Neural crest cell (in vitro differentiated cells): ENCODE results near the gene VWA2. TPM values are rescaled to one million over a fixed set of nuclear protein-coding genes. Genes with fewer than 3 reads are reported as not detected.

Source experiments
- DNase-seq: peaks from one replicate; pipeline ENCODE4 v3.0.0; 2021; ENCODE audit warnings: low read depth, mixed read lengths, low spot score
- H3K27ac Mint-ChIP-seq: one replicate; pipeline ENCODE4 v1.8.0; 2021; ENCODE audit warnings: mild to moderate bottlenecking, mixed read lengths; ENCODE audit not compliant: unreplicated experiment
- H3K27me3 Mint-ChIP-seq: 2 replicates; pipeline ENCODE4 v1.8.0; 2021; ENCODE audit warnings: low read depth, mild to moderate bottlenecking, mixed read lengths
- H3K36me3 Mint-ChIP-seq: 2 replicates; pipeline ENCODE4 v1.8.0; 2021; ENCODE audit warnings: low read depth, mild to moderate bottlenecking, mixed read lengths
- H3K4me1 Mint-ChIP-seq: 2 replicates; pipeline ENCODE4 v1.8.0; 2021; ENCODE audit warnings: mixed read lengths
- H3K4me3 Mint-ChIP-seq: one replicate; pipeline ENCODE4 v1.8.0; 2021; ENCODE audit warnings: mild to moderate bottlenecking, mixed read lengths
- H3K9me3 Mint-ChIP-seq: 2 replicates; pipeline ENCODE4 v1.8.0; 2021; ENCODE audit warnings: mixed read lengths
- CTCF ChIP-seq: fragments of 200-600 bp; sonication (generic); conservative IDR thresholded peaks from 2 replicates; pipeline ENCODE4 v1.5.0; 2021; ENCODE audit warnings: antibody characterized with exemption, mild to moderate bottlenecking
- total RNA-seq: library from RNA; stranded (reverse); gene quantifications from 2 replicates; pipeline ENCODE4 v1.2.1, GENCODE V29; 2021

Gene VWA2
- total RNA-seq, 1 donor from 2014 or later = not detected

- Mint-ChIP-seq H3K4me1 (peaks cover 3% of the 10 kb centered on the region), H3K27me3 (no peaks in the 10 kb centered on the region), H3K9me3 (no peaks in the 10 kb centered on the region), H3K4me3 (no peak overlapping the region), H3K27ac (no peak overlapping the region), H3K36me3 (peaks cover 7% of the 10 kb centered on the region)
- DNase-seq = no peak
- TF ChIP-seq CTCF = no peak
Measured at GRCh38 chr10:114286921-114287320, 47.9 kb downstream of the VWA2 start.

- TF ChIP-seq CTCF = no peak
Measured at GRCh38 chr10:114288424-114289095, 49.5 kb downstream of the VWA2 start.

GRCh38 chr10:114289096-114289436, 50.0 kb downstream of the VWA2 start:
- Mint-ChIP-seq H3K9me3 (no peaks in the 10 kb centered on the region), H3K4me3 (no peak overlapping the region), H3K36me3 (peaks cover 11% of the 10 kb centered on the region), H3K4me1 (peaks cover 3% of the 10 kb centered on the region), H3K27ac (no peak overlapping the region), H3K27me3 (no peaks in the 10 kb centered on the region)
- no peak for TF ChIP-seq CTCF
- no peak for DNase-seq

More at GRCh38 chr10:114288424-114289095, 49.5 kb downstream of the VWA2 start:
- H3K9me3 Mint-ChIP-seq = no peaks in the 10 kb centered on the region
- H3K4me3 Mint-ChIP-seq = no peak overlapping the region
- H3K27me3 Mint-ChIP-seq = no peaks in the 10 kb centered on the region
- peaks cover 3% of the 10 kb centered on the region for H3K4me1 Mint-ChIP-seq
- no peak overlapping the region for H3K27ac Mint-ChIP-seq
- H3K36me3 Mint-ChIP-seq = peaks cover 7% of the 10 kb centered on the region
- no peak for DNase-seq

- Mint-ChIP-seq H3K27me3 (no peaks in the 10 kb centered on the region), H3K9me3 (peaks cover 4% of the 10 kb centered on the region), H3K4me3 (no peak overlapping the region), H3K4me1 (peaks cover 3% of the 10 kb centered on the region), H3K27ac (no peak overlapping the region), H3K36me3 (peaks cover 17% of the 10 kb centered on the region)
- no peak for TF ChIP-seq CTCF
- no peak for DNase-seq
Measured at GRCh38 chr10:114290038-114290437, 51.0 kb downstream of the VWA2 start.

- Mint-ChIP-seq H3K9me3 (peaks cover 7% of the 10 kb centered on the region), H3K4me1 (peaks cover 3% of the 10 kb centered on the region), H3K27me3 (no peaks in the 10 kb centered on the region), H3K36me3 (peaks cover 28% of the 10 kb centered on the region), H3K27ac (no peak overlapping the region), H3K4me3 (no peak overlapping the region)
- DNase-seq = no peak
- TF ChIP-seq CTCF = no peak
Measured at GRCh38 chr10:114291076-114291475, 52.0 kb downstream of the VWA2 start.
